ENCODE measurements around the gene TMEM220.

The TMEM220 gene

DNA sequence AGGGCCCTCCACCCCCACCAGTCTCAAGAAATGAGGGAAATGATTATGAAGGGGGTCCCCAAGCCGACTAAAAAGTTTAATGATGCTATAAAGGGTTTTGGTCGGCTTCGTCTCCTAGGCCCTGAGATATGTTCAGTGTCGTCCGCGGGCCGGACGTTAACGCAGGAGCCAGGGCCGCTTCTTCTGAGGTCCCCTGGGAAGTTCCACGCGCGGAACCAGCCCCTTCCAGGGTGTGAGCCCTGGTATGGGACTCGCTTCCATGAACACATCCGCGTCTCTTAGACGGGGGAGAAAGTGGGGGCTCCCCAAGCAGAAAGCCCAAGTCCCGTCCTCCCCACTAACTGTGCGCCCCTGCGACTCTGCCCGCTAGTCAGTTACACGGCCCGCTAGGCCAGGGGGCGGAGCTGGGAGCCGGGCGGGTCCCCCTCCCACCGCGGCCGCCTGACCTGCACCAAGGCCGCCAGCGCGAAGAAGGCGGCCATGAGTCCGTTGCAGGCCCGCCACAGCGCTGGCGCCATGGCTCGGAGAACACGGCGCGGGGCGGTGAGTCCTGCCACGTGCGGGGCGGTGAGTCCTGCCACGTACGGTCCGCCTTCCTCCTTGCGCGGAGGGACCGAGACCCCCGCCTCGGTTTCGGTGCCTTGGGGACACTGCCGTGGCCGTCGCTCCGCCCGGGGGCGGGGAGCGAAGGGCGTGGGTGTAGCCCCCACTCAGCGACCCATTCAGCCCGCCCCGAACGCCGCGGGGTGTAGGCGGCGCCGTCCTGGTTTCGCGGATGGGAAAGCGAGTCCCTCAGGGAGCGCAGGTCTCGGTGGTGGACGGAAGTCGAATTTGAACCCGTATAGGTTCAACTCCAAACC is at the start of gene TMEM220:
Gene TMEM220, minus strand, starts transcription at position 690 of the 860 bp plus-strand sequence. Its CDS starts 172 bp downstream, at position 518.
- peak; percentile 96 for DNase-seq

DNA sequence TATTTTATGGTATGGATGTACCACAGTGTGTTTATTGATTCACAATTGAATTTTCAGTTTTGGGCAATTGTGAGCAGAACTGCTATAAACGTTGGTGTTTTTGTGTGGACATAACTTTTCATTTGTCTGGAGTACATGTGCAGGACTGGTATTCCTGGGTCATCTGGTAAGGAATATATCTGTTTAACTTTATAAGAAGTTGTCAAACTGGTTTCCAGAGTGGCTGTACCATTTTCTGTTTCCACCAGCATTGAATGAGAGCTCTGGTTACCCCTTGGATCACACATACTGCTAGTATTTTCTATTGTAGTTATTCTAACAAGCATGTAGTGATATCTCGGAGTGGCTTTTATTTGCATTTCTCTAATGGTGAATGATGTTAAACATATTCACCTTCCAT is 49.8 kb upstream of the TMEM220 start:
- no peak for DNase-seq

DNA sequence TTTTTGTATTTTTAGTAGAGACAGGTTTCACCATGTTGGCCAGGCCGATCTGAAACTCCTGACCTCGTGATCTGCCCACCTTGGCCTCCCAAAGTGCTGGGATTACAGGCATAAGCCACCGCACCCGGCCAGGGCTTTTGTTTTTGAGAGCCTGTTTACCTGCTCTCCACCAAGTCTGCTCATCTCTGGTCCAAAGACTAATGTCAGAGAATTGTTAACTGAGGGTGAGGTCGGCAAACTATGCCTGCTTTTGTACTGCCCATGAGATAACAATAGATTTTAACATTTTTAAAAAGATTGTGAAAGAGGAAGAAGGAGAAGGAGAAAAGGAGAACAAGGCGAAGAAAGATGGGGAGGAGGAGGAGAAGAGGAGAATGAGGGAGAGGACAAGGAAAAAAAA is 48.1 kb upstream of the TMEM220 start:
- DNase-seq, result no peak

DNA sequence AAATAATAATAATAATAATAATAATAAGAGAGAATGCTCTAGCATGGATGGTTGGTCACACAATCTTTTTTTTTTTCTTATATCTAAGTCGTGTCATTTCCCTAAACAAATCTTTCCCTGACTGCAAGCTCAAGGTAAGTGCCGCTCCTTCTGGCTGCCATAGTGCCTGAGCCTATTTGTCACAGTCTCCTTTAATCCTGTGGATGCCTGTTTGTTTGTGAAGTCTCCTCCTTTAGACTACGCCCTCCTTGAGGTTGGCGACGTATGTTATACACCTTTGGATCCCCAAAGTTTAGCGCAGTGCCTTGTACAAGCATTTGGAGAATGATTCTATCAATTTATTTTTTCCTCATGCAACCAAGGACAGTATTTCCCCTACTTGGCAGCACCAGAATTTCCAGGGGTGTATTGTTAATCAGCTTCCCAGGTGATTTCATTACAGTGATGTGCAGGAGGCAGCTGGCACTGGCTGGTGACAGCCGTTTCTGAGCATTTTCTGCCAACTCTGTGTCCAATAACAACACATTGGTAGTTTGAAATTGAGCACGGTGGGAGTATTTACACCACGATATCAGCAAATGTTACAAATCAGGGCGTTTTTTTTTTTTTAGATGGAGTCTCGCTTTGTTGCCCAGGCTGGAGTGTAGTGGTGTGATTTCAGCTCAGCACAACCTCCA is 47.4 kb upstream of the TMEM220 start:
- no peak for DNase-seq

DNA sequence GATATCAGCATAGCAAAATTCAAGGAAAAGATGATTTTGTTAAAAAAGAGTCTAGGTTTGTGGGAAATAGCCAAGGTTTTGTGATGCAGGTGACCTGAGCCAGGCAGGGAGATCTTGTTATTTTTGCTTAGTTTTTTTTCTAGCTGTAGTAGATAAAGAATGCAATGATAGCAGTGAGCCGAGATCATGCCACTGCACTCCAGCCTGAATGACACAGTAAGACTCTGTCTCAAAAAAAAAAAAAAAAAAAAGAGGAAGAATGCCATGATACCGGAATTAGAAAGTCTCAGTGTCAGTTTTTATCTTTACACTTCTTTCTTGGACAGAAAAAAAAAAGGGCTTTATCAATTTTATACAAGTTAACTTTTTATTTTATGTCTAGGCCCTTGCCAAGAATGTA is 46.6 kb upstream of the TMEM220 start:
- DNase-seq, result no peak

DNA sequence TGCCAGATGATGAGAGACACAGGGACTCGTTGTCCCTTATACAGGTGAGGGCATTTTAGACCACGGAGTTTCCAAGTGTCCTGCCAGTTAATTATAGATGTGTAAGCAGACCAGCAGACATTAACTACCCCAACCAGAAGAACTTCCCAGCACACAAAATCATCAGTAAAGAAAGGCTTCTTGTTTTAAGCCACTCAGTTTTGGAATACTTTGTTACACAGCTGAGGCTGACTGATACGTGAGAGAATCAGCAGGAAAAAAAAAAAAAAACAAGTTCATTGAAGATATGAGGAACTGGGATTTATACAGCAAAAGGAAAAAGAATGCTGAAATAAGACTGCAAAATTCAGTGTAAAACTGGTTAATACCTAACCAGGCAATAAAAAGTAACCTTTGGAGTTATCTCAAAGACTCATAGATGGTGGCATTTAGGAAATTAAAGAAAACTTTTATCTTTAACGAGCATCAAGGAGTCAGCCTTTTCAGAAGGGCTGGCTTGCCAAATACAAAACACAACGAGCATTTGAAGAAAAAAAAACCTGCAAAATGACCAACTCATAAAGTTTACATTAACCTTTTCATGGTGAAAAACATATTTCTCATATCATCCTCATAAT is 46.0 kb upstream of the TMEM220 start:
- DNase-seq, result no peak

DNA sequence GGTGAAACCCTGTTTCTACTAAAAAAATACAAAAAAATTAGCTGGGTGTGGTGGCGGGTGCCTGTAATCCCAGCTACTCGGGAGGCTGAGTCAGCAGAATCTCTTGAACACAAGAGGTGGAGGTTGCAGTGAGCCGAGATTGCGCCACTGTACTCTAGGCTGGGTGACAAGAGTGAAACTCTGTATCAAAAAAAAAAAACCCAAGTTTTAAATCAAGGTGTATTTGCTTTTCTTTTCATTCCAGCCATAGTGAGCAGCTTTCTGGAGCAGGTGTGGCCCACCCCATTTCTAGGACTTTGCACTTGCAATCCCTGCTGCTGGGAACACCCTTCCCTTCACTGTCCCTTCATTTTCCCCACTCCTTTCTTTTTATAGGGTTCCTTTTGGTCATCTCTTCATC is 45.2 kb upstream of the TMEM220 start:
- DNase-seq, result no peak

DNA sequence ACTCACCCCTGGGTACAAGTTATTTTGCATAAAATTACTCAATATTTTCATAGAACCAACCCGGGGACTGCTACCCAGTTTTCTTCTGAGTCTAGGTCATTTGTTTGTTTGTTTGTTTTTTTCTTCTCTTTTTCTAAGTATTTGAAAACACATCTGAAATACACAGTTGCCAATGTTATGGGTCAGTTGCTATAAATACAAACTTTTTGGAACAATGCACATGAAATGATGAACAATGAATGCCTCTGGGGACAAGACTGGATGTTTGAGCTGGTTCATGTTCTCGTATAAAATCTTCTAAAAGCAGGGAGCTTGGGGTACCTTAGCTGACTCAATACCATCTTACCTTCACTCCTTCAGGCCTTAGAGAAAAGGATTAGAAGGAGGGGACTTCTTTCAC is 43.6 kb upstream of the TMEM220 start:
- no peak for DNase-seq

DNA sequence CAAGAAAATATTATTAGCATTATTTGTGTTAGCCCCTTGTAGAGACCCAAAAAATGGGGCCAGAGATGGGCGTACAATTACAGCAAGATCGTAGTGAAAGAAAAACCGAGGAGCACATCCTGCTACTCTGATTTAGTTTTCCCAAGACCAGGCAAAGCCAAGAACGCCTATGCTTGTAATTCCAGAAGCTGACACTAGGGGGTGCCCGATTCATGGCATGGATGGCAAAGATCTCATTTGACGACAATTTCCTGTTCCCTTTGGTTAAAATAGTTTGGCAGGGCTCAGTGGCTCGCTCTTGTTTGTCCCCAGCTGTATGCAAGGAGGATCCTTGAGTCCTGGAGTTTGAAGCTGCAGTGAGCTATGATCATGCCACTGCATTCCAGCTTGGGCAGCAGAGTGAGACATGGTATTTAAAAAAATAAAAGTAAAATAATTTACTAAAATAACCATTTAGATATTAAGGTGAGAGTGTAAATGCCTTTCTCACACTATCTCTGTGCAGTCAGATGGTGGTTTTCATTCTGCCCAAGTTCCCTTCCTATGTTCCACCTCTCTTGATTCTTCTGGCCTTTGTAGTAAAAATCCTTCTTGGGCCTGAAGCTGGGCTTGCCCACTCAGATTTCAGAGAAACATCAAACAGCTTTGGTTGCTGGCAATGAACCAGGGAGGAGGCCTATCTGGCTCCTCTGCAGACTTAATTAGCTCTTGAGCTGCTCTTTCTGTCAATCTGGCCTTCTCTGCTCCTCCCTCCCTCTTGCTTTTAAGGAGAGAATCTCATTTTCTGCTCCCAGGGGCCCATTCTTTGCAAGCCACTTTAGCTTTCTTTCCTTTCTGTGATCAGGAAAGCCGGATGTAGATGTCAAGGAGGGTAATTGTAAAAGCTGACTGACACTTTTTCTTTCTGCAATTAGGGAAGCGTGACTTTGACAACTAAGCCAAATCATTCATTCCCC is 42.9 kb upstream of the TMEM220 start:
- peak; percentile 36 for DNase-seq

DNA sequence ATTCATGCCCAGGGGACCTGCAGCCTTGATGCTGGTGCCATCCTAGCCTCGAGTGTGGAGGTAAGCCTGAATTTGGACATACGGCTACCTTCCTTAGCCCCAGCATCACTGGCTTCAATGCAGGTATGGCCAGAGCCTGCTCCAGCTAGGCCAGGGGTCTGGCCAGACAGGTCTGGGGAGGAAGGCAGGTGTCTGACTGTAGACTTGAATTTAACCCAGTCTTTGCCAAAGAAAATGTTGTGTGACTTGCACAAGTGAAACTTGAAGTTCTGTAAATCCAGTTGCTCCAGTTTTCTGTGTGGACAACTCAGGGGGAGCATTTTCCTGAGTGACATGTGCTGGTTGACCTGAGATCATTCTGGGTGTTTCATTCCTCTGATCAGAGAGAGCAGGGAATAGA is 41.3 kb upstream of the TMEM220 start:
- no peak for DNase-seq

DNA sequence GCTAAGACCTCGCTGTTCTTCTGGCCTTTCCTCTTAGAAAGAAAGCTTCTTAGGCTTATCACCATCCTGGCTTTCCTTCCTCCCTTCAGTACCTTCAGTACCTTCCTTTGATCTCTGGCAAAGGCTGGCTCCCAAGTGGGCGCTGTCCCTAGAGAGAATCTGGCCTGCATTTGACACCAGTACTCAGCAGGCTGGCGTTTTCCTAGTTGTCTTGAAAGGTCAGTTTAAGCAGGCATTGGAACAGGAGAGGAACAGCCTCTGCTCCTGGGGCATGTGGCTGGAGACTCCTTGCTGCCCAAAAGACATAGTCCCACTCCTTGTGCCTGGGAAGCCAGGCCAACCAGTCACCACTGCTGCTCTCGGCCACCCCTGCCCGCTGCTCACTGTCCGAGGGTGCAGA is 40.0 kb upstream of the TMEM220 start:
- no peak for DNase-seq

DNA sequence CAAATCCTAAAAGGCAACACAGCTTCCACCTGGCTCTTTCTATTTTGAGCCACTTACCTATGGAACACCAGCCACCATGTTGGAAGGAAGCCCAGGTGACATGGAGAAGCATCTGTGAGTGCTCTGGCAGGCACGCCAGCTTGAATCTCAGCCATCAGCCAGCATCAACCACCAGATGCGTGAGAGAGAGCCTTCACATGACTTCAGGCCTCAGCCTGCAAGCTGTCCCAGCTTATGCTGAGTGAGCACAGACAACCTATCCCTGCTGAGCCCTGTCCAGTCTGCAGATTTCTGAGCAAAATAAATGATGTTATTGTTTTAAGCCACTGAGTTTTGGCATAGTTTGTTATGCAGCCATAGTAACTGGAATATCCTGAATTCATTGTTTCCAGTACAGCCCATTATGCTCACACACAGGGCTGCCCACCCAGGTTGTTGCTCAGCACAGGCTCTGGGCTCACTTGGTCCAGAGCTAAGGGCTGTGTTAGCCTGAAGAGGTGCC is 39.0 kb upstream of the TMEM220 start:
- no peak for DNase-seq

DNA sequence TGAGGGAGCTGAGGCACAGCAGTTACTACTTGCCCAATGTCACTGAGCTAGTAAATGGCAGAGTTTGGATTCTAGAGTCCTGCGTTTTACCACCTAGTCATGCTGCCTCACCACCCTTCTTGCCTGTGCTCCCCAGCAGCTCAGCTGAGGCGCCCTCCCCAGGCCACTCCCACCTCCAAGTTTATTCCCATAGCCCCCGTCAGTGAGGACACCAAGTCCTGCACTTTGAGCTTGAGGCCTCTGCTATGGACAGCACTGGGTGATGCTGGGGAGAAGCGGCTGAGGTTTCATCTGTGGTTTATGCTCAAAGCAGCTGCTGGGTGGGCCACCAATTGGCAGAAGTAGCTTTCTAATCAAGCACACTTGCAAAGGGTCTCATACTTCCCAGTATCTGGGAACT is 37.4 kb upstream of the TMEM220 start:
- DNase-seq, result no peak

DNA sequence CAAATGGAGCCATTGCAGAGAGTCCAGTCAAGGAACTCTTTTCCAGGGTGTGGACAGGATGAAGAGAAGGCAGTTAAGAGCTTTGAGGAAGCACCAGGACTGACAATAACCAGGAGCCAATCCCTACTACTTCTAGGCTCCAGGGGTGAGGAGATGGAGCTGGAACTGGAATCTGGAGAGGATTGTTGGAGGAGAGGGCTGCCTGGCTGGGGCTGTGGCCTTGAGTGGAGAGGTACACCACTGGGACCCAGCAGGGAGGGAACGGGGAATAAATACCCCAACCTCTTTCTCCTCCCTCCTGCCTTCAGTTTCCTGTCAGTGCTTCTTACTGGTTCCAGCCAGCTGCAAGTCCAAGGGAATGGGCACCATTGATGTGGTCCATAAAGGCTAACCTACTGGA is 32.2 kb upstream of the TMEM220 start:
- DNase-seq, result no peak

DNA sequence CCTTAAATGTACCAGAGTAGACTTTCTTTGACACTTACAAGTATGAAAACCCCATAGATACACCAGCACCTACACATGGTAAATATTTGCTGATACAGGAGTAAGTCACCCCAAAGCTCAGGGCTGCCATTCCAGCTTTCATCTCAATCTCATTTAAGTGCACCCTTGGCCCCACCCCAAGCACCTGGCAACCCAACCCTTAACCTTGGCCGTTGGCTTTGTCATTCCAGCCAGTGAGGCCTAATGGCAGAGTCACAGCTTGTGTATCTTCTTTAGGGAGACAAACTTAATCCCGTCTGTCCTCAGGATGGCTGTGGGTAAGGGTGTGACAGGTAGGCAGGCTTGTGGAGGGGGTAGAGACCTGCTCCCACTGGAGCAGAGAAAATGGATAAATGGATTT is 31.5 kb upstream of the TMEM220 start:
- no peak for DNase-seq

DNA sequence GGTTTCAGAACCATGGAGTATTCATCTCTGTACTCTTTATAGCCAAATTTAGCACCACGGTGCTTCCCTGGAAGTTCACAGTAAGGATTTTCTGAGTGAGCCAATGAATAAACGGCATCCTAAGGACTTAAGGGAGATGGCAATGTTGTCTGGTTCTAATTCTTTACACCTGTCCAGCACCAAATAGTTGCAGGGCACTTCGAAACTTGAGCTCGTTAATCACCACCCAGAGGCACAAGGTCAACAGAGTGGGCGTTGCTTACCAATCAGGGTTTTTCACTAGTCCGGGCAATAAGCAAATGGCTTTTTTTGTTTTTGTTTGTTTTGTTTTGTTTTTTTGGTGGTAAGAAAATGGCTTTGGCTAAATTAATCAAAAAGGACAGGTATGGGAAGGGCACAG is 28.2 kb upstream of the TMEM220 start:
- DNase-seq, result no peak

DNA sequence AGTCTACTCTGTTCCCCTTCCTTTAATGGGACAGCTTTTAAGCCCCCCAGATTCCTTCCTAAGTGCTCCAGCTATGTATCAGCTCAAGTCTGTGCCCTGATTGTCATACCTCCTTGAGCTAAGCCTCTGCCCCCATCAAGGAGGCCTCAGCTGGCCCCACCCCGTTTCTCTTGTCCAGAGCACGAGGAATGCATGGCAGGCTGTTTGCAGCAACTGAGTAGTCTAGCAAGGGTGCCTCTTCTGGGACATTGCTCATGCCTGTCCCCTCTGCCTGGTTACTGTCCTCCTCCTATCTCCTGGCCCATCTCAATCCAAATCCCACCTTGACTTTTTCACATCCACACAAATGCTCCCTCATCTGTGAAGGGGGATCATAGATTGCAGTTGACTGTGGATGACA is 27.8 kb upstream of the TMEM220 start:
- DNase-seq, result no peak

DNA sequence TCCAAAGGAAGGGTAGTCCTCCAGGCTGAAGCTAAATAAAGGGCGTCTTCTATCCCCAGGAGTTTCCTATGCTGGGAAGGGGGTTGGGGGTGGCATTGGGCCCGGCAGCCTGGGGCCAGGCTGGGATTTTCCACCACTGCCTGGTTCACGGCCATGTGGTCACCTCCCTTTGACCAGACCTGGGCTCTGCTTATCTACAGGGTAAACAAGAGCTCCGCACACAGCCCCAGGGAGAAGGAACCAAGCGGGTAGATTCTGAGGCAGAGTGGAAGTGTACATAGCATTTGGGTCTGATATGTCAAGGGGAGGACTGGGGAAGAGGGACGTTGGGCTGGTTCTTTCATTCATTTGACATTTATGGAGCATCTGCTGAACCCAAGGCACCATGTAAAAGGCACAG is 27.2 kb upstream of the TMEM220 start:
- DNase-seq, result no peak

DNA sequence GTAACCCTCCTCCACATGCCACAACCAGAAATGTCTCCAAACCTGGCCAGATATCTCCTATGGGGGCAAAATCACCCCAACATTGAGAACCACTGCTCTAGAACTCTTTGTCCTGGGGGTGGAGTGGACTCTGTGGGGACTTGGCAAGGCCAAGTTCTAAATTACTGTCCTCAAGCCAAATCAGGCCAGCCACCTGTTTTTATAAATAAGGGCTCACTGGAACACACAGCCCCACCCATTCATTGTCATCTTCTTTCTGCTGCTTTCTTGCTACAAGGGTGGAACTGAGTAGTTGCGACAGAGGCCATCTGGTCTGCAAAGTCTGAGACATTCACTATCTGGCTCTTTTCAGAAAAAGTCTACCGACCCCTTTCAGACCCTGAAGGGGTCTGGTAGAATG is 26.8 kb upstream of the TMEM220 start:
- no peak for DNase-seq

DNA sequence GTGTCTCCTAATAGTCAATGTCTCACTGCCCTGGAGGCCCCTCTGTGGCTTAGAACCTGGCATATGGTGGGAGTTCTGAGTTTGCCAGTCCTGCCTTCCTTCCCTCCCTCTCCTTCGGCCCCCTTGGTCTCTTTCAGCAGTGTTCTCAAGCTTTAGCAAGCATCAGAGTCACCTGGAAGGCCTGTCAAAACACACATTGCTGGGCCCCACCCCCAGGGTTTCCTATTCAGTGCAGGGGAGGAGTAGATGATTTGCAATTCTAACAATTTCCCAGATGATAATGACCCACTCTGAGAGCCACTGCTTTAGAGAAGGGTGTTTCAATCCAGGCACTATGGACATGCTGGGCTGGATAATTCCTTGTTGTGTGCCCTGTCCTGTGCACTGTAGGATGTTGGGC is 26.4 kb upstream of the TMEM220 start:
- DNase-seq, result no peak

DNA sequence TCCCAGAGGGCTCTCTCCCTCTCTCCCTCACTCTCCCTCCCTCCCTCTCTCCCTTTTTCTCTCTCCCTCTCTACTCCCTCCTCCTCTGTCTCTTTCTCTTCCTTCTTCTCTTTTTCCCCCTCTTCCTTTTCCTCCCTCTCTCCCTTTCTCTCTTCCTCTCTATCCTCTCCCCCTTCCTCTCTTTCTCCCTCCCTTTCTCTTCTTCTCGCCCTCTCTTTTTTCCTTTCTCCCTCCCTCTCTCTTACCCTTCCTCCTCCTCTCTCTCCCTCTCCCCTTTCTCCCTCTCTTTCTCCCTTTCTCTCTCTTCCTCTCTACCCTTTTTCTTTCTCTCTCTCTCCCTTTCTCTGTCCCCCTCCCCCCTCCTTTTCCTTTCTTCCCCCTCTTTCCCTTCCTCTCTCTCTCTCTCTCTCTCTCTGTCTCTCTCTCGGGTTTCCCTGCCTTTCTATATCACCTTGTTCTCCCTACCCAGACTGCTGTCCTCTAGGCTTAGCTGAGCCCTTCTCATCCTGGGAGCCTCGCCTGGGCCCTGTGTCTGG is 25.8 kb upstream of the TMEM220 start:
- DNase-seq, result no peak

DNA sequence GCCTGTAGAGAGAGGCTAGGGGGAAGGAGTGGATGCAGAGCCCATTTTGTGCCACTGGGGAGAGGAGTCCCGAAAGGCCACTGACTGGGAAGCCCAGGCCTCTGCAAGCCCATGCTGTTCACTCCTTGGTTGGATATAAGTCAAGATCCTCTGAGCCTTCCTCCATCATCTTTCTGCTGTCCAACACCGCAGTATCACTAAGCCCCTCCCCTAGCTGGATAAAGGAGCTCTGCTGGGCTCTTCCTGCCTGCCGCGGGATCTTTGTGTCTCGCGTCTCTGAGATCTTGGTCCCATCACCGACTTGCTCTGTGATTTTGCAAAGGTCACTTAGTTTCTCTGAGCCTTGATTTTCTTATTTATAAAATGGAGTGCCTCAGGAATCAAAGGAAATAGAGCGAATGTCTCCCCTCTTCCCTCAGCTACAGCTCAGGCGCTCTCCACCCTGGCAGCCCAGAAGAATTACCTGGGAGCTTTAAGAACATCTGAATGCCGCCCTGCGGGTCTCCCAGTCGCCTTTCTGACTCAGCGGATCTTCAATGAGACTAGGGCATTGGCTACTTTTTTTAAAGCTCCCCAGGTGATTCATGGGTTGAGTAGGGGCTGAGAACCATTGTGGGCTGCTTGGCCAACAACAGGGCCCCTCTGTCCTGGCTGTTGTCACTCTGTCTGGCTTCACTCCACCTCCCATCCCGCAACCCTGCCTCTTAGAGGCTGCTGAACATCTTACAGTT is 25.2 kb upstream of the TMEM220 start:
- peak; percentile 37 for DNase-seq
